ENCODE measurements around the gene TMPRSS7.
A peak's percentile ranks its signal among the peaks of the same experiment; 100 is the strongest.

Gene TMPRSS7

GRCh38 chr3:112061152-112061551 is 26.6 kb downstream of the TMPRSS7 start:
- DNase-seq, result no peak

GRCh38 chr3:112072387-112073060 is 38.0 kb downstream of the TMPRSS7 start:
- DNase-seq, result peak; percentile 60 to 71

- DNase-seq, result no peak
Observed at GRCh38 chr3:112074006-112074405, 39.5 kb downstream of the TMPRSS7 start.

- peak; percentile 34 to 40 for DNase-seq
Observed at GRCh38 chr3:112074616-112075497, 40.3 kb downstream of the TMPRSS7 start.

GRCh38 chr3:112078125-112079083 is 43.9 kb downstream of the TMPRSS7 start:
- DNase-seq, result no peak

GRCh38 chr3:112083239-112083638 is 48.7 kb downstream of the TMPRSS7 start:
- DNase-seq, result no peak

GRCh38 chr3:112084980-112085705 is 50.6 kb downstream of the TMPRSS7 start:
- DNase-seq, result no peak

GRCh38 chr3:112085735-112086075 is 51.2 kb downstream of the TMPRSS7 start:
- no peak for DNase-seq

GRCh38 chr3:112086076-112086854 is 51.7 kb downstream of the TMPRSS7 start, which contains the start of gene C3orf52:
Gene C3orf52 (plus strand): TSS chr3:112086389. CDS start chr3:112086408, 19 bp downstream.
- DNase-seq, result peak; percentile 75 to 80

GRCh38 chr3:112086875-112087524 is 52.5 kb downstream of the TMPRSS7 start:
- DNase-seq, result no peak

GRCh38 chr3:112087746-112088145 is 53.2 kb downstream of the TMPRSS7 start:
- no peak for DNase-seq

GRCh38 chr3:112088944-112089343 is 54.4 kb downstream of the TMPRSS7 start:
- no peak for DNase-seq

GRCh38 chr3:112089956-112090886 is 55.7 kb downstream of the TMPRSS7 start:
- no peak for DNase-seq

- DNase-seq, result no peak
Observed at GRCh38 chr3:112090887-112091586, 56.5 kb downstream of the TMPRSS7 start.

- no peak for DNase-seq
Observed at GRCh38 chr3:112092496-112093179, 58.1 kb downstream of the TMPRSS7 start.

GRCh38 chr3:112093180-112093522 is 58.6 kb downstream of the TMPRSS7 start:
- DNase-seq, result no peak

GRCh38 chr3:112095731-112096130 is 61.2 kb downstream of the TMPRSS7 start:
- no peak for DNase-seq

- DNase-seq, result no peak
Observed at GRCh38 chr3:112096176-112096575, 61.6 kb downstream of the TMPRSS7 start.

GRCh38 chr3:112097378-112097777 is 62.8 kb downstream of the TMPRSS7 start:
- DNase-seq, result no peak

All from activated T-cell treated with anti-CD3 and anti-CD28 coated beads, Interleukin-2, amount 50 U/mL, for 48 hours (primary cell).